Endothelial cell of umbilical vein (primary cell): Measurements from ENCODE around the gene C6orf141. TPM values are rescaled to one million over a fixed set of nuclear protein-coding genes. Genes with fewer than 3 reads are reported as not detected.

Experiments used
- BruUV-seq: library from RNA; stranded (reverse); fragments of 400-500 nt; replicated peaks from 2 replicates; lab custom pipeline; 2021; lab: Mats Ljungman, UMichigan
- CTCF ChIA-PET: fragments of 300-600, 350-600 bp; sonication (Branson Sonifier 250); formaldehyde crosslinking; loops from one replicate; lab custom pipeline; 2021; ENCODE audit warnings: antibody characterized with exemption, inconsistent platforms; lab: Charles Lee
- POLR2A ChIA-PET: fragments of 300-600, 350-600 bp; sonication (Branson Sonifier 250); formaldehyde crosslinking; loops from one replicate; lab custom pipeline; 2021; ENCODE audit warnings: antibody characterized with exemption, inconsistent platforms; lab: Charles Lee
- DNase-seq: peaks from one replicate; pipeline ENCODE4 v3.0.0-alpha.2; 2011; ENCODE audit warnings: low read depth, low spot score
- FAIRE-seq: peaks from 2 replicates; lab custom pipeline; 2011; peaks lifted over from hg19 to GRCh38; lab: Jason Lieb, UNC
- H2AFZ ChIP-seq: 2 replicates; pipeline ENCODE4 v1.6.0; 2012; ENCODE audit warnings: low read depth, low read length, control low read depth, inconsistent platforms
- H3K27ac ChIP-seq: 2 replicates; pipeline ENCODE4 v1.5.1; 2011; ENCODE audit warnings: low read depth, mild to moderate bottlenecking, control low read depth, low read length, moderate library complexity; ENCODE audit not compliant: insufficient read depth
- H3K27me3 ChIP-seq, 2 experiments: 2 replicates each; pipeline versions ENCODE4 v1.6.0 to v1.6.1; 2011; ENCODE audit warnings: low read length in 2 of 2, mixed read lengths in 1 of 2; ENCODE audit not compliant: control insufficient read depth in 2 of 2, insufficient read depth in 2 of 2
- H3K36me3 ChIP-seq, 2 experiments: 2 replicates in 1 of 2; 3 replicates in 1 of 2; pipeline ENCODE4 v1.5.1; 2011; ENCODE audit warnings: low read length in 2 of 2, mild to moderate bottlenecking in 1 of 2, moderate library complexity in 1 of 2; ENCODE audit not compliant: control insufficient read depth in 2 of 2, insufficient read depth in 2 of 2; ENCODE audit errors: extremely low read depth in 1 of 2
- H3K4me1 ChIP-seq: 3 replicates; pipeline ENCODE4 v1.5.1; 2011; ENCODE audit warnings: mild to moderate bottlenecking, low read length; ENCODE audit not compliant: control insufficient read depth, insufficient read depth; ENCODE audit errors: extremely low read depth
- H3K4me2 ChIP-seq: 2 replicates; pipeline ENCODE4 v1.6.1; 2011; ENCODE audit warnings: low read length, control low read depth, mixed read lengths; ENCODE audit not compliant: insufficient read depth
- H3K4me3 ChIP-seq, 3 experiments: fragments of 200-600 bp in 1 of 3; sonication (generic), shearing (Covaris generic) in 1 of 3; replicated peaks in 1 of 3; 2 replicates each; pipeline ENCODE4 v1.5.1; 2011 to 2016; ENCODE audit warnings: control low read depth in 3 of 3, low read length in 3 of 3, mild to moderate bottlenecking in 2 of 3, inconsistent platforms in 1 of 3, low read depth in 1 of 3, moderate library complexity in 1 of 3; ENCODE audit not compliant: insufficient read depth in 1 of 3
- H3K79me2 ChIP-seq: 2 replicates; pipeline ENCODE4 v1.6.0; 2012; ENCODE audit warnings: low read length, inconsistent platforms; ENCODE audit not compliant: control insufficient read depth, insufficient read depth
- H3K9ac ChIP-seq: replicated peaks from 2 replicates; pipeline ENCODE3; 2011; ENCODE audit warnings: low read length, control low read depth; ENCODE audit not compliant: insufficient read depth; ENCODE audit errors: extremely low read depth
- H3K9me1 ChIP-seq: replicated peaks from 3 replicates; pipeline ENCODE4 v1.6.0; 2011; ENCODE audit warnings: mild to moderate bottlenecking, low read length; ENCODE audit not compliant: control insufficient read depth, insufficient read depth; ENCODE audit errors: extremely low read depth
- H3K9me3 ChIP-seq: replicated peaks from 2 replicates; pipeline ENCODE4 v1.5.1; 2012; ENCODE audit warnings: low read length, inconsistent platforms; ENCODE audit not compliant: control insufficient read depth, insufficient read depth
- H4K20me1 ChIP-seq: replicated peaks from 2 replicates; pipeline ENCODE3; 2011; ENCODE audit warnings: mild to moderate bottlenecking, low read length; ENCODE audit not compliant: control insufficient read depth, insufficient read depth; ENCODE audit errors: extremely low read depth
- CTCF ChIP-seq, 2 donors: IDR thresholded peaks; 1 replicate in 1 of 2; 2 replicates in 1 of 2; pipeline ENCODE4 v1.5.1; 2011; ENCODE audit warnings: low read length in 2 of 2, mild to moderate bottlenecking in 2 of 2, moderate library complexity in 2 of 2, control low read depth in 1 of 2, inconsistent platforms in 1 of 2, low read depth in 1 of 2; ENCODE audit not compliant: insufficient read depth in 1 of 2; ENCODE audit errors: extremely low read depth in 1 of 2
- EZH2 ChIP-seq: IDR thresholded peaks from 2 replicates; pipeline ENCODE4 v1.6.1; 2012; ENCODE audit warnings: borderline replicate concordance, low read depth, mild to moderate bottlenecking, moderate library complexity, low read length, inconsistent platforms; ENCODE audit not compliant: severe bottlenecking
- FOS ChIP-seq: IDR thresholded peaks from 2 replicates; pipeline ENCODE4 v1.6.1; 2011; ENCODE audit warnings: mild to moderate bottlenecking, low read length, moderate library complexity, borderline replicate concordance; ENCODE audit not compliant: insufficient read depth
- GATA2 ChIP-seq: IDR thresholded peaks from 2 replicates; pipeline ENCODE4 v1.7.0; 2011; ENCODE audit warnings: low read depth, mild to moderate bottlenecking, moderate library complexity, mixed read lengths, low read length; ENCODE audit not compliant: insufficient read length, insufficient read depth
- JUN ChIP-seq: IDR thresholded peaks from 2 replicates; pipeline ENCODE4 v1.6.1; 2011; ENCODE audit warnings: borderline replicate concordance, low read depth; ENCODE audit not compliant: insufficient read length, insufficient read depth
- MAX ChIP-seq: IDR thresholded peaks from 2 replicates; pipeline ENCODE4 v1.6.1; 2011; ENCODE audit not compliant: insufficient read depth, insufficient read length
- MYC ChIP-seq: IDR thresholded peaks from one replicate; pipeline ENCODE4 v1.6.1; 2011; ENCODE audit warnings: mild to moderate bottlenecking, low read depth, low read length
- POLR2A ChIP-seq: IDR thresholded peaks from 2 replicates; pipeline ENCODE4 v1.6.1; 2012; ENCODE audit warnings: low read depth, mild to moderate bottlenecking, control low read depth, low read length
- POLR2AphosphoS5 ChIP-seq: IDR thresholded peaks from 2 replicates; pipeline ENCODE4 v1.6.1; 2012; ENCODE audit warnings: low read depth, mild to moderate bottlenecking, control low read depth, low read length, moderate library complexity; ENCODE audit not compliant: insufficient read depth
- dilution Hi-C: fragments of 300-500 bp; cut with MboI; formaldehyde crosslinking; loops from one replicate; pipeline ENCODE4 v1.15.0; 2019; ENCODE audit warnings: low sequenced_read_pairs; ENCODE audit not compliant: extremely low pct_ligation_motif_present
- intact Hi-C: fragments of 100-400 bp; cut with micrococcal nuclease; formaldehyde crosslinking; loops from one replicate; pipeline ENCODE4 v1.10.0; 2022
- polyA plus RNA-seq, 4 experiments: library from polyadenylated mRNA; depleted of rRNA in 3 of 4; stranded (reverse) in 3 of 4; unstranded in 1 of 4; fragments of >200 nt; gene quantifications; 2 replicates each; pipeline versions ENCODE4 v1.2.1 to v1.2.3, GENCODE V29; 2011 to 2012; ENCODE audit warnings: missing spikeins in 1 of 4
- total RNA-seq: library from RNA; stranded (reverse); gene quantifications from 2 replicates; pipeline ENCODE4 v1.2.3, GENCODE V29; 2021

Gene C6orf141
- total and polyA plus RNA-seq, 2 donors (not counting 3 experiments of a cell fraction or from before 2014, with no cell fraction given): 5.7 to 15.5 TPM

- CTCF ChIA-PET: interaction anchor here (1.0 to 17.7 kb wide), 6 partner anchors 12 to 41 kb away, joined by 3 to 205 read pairs (median 7); no protein-coding TSS in a partner anchor
- FAIRE-seq (peak; percentile 96), DNase-seq (peak; percentile 97)
- H3K4me2 ChIP-seq: peak overlapping the region; percentile 33
- no peaks in the 10 kb centered on the region for H3K36me3 ChIP-seq
- H3K79me2 ChIP-seq: no peaks in the 10 kb centered on the region
- no peaks in the 10 kb centered on the region for H3K9me3 ChIP-seq
- peaks cover 46% of the 10 kb centered on the region for H3K4me1 ChIP-seq
- peak overlapping the region; percentile 59 for H3K9ac ChIP-seq
- no peak overlapping the region for H3K4me3 ChIP-seq
- dilution Hi-C loops (no loop called here), intact Hi-C loops (loop anchor here (1.0 to 2.0 kb wide), 6 partner anchors 10 to 1095 kb away; no protein-coding TSS in a partner anchor)
- BruUV-seq: no TSS peak
- peak overlapping the region; percentile 97 for H3K27ac ChIP-seq
- POLR2A ChIA-PET: interaction anchor here (1.1 kb wide), 1 partner anchor 33 kb away, joined by 3 read pairs; no protein-coding TSS in a partner anchor
- no peaks in the 10 kb centered on the region for H3K27me3 ChIP-seq
- no peaks in the 10 kb centered on the region for H3K9me1 ChIP-seq
- H2AFZ ChIP-seq: no peak overlapping the region
- TF ChIP-seq POLR2AphosphoS5: peak; percentile 89
- TF ChIP-seq MAX: peak; percentile 45
- TF ChIP-seq CTCF (IDR thresholded peaks at IDR 0.05; ENCODE audit: extremely low read depth in 1 of 2, insufficient read depth in 1 of 2, low read depth in 1 of 2, low read length in 2 of 2): no peak
- no peak for TF ChIP-seq MYC
- peak; percentile 88 for TF ChIP-seq FOS
- no peak for TF ChIP-seq EZH2
- TF ChIP-seq JUN: peak; percentile 98
- TF ChIP-seq GATA2: no peak
- TF ChIP-seq POLR2A: peak; percentile 61
- H4K20me1 ChIP-seq: no peaks in the 10 kb centered on the region
Measured at GRCh38 chr6:49565855-49566254, 15.4 kb downstream of the C6orf141 start.
